HepG2 (cell line): ENCODE measurements around the gene MREG. TPM values are rescaled to one million over a fixed set of nuclear protein-coding genes. Genes with fewer than 3 reads are reported as not detected.

ENCODE experiments used
- ATAC-seq: fragments of 200-7000 bp; cut with Tn5 transposase; 3 replicates; pipeline ENCODE4 v1.9.1; 2020; ENCODE audit warnings: mild to moderate bottlenecking, moderate library complexity
- BruUV-seq: library from RNA; stranded (reverse); fragments of 400-500 nt; replicated peaks from 2 replicates; lab custom pipeline; 2021; lab: Mats Ljungman, UMichigan
- CTCF ChIA-PET: fragments of 300-600 bp; formaldehyde crosslinking; extraction: SDS; loops from one replicate; lab custom pipeline; 2021; ENCODE audit warnings: low total read pairs, inconsistent platforms, low intra/inter-chr PET ratio; lab: Yijun Ruan, JAX
- POLR2A ChIA-PET: fragments of 350-600 bp; sonication (Branson Sonifier 250); formaldehyde crosslinking; loops from one replicate; lab custom pipeline; 2020; ENCODE audit warnings: antibody characterized with exemption, inconsistent platforms; lab: Yijun Ruan, JAX
- DNase-seq: peaks from one replicate; pipeline ENCODE4 v3.0.0-alpha.2; 2015; ENCODE audit warnings: low spot score
- FAIRE-seq: peaks from 3 replicates; lab custom pipeline; 2011; peaks lifted over from hg19 to GRCh38; lab: Jason Lieb, UNC
- H2AFZ ChIP-seq: one replicate; pipeline ENCODE4 v1.6.1; 2011; ENCODE audit warnings: low read length, inconsistent platforms
- H3K27ac ChIP-seq: fragments of 300-600 bp; 3 replicates; pipeline ENCODE4 v1.8.0; 2011; ENCODE audit warnings: mixed run types, mild to moderate bottlenecking, mixed read lengths, low read length, inconsistent platforms; ENCODE audit not compliant: insufficient read depth; ENCODE audit errors: extremely low read length
- H3K27me3 ChIP-seq, 2 experiments: fragments of 200-600 bp in 1 of 2; 2 replicates in 1 of 2; 3 replicates in 1 of 2; pipeline versions ENCODE4 v1.6.0 to v1.8.0; 2011; ENCODE audit warnings: low read length in 2 of 2, mild to moderate bottlenecking in 2 of 2, moderate library complexity in 2 of 2, inconsistent platforms in 1 of 2; ENCODE audit not compliant: insufficient read depth in 2 of 2, control insufficient read depth in 1 of 2
- H3K36me3 ChIP-seq, 2 experiments: fragments of 200-600 bp in 1 of 2; replicated peaks in 1 of 2; 2 replicates in 1 of 2; 3 replicates in 1 of 2; pipeline versions ENCODE4 v1.5.1 to v1.8.0; 2011; ENCODE audit warnings: low read length in 2 of 2, inconsistent platforms in 1 of 2; ENCODE audit not compliant: insufficient read depth in 2 of 2, control insufficient read depth in 1 of 2
- H3K4me1 ChIP-seq: 2 replicates; pipeline ENCODE4 v1.5.1; 2012; ENCODE audit warnings: low read length, inconsistent platforms; ENCODE audit not compliant: insufficient read depth
- H3K4me2 ChIP-seq: 2 replicates; pipeline ENCODE4 v1.6.0; 2011; ENCODE audit warnings: low read depth, low read length, inconsistent platforms
- H3K4me3 ChIP-seq, 3 experiments: fragments of 200-600 bp in 1 of 3; sonication (generic), shearing (Covaris generic) in 1 of 3; replicated peaks in 1 of 3; 2 replicates each; pipeline ENCODE4 v1.5.1; 2011 to 2016; ENCODE audit warnings: low read length in 3 of 3, inconsistent platforms in 2 of 3, low read depth in 2 of 3, mild to moderate bottlenecking in 2 of 3, control low read depth in 1 of 3, mixed read lengths in 1 of 3; ENCODE audit not compliant: insufficient read depth in 1 of 3
- H3K79me2 ChIP-seq: one replicate; pipeline ENCODE4 v1.6.1; 2011; ENCODE audit warnings: low read length, inconsistent platforms; ENCODE audit not compliant: insufficient read depth
- H3K9ac ChIP-seq: 2 replicates; pipeline ENCODE4 v1.6.0; 2011; ENCODE audit warnings: mild to moderate bottlenecking, low read depth, low read length, inconsistent platforms; ENCODE audit not compliant: insufficient read depth
- H3K9me3 ChIP-seq: 2 replicates; pipeline ENCODE4 v1.5.1; 2012; ENCODE audit warnings: mild to moderate bottlenecking, low read length
- H4K20me1 ChIP-seq: 2 replicates; pipeline ENCODE4 v1.6.0; 2011; ENCODE audit warnings: inconsistent platforms, mild to moderate bottlenecking, low read length, moderate library complexity; ENCODE audit not compliant: insufficient read depth
- CC2D1A ChIP-seq: sonication (generic); formaldehyde crosslinking; IDR thresholded peaks from 2 replicates; pipeline ENCODE4 v1.8.1; 2023; ENCODE audit warnings: mild to moderate bottlenecking, missing genetic modification reagents
- CHCHD3 ChIP-seq: sonication (generic); formaldehyde crosslinking; IDR thresholded peaks from 2 replicates; pipeline ENCODE4 v1.8.0; 2022; ENCODE audit warnings: mild to moderate bottlenecking, missing genetic modification reagents, moderate library complexity
- FOXP1 ChIP-seq, 2 experiments: fragments of 450-650 bp in 1 of 2; IDR thresholded peaks; 2 replicates each; pipeline ENCODE4 v1.6.1; 2017 to 2018; ENCODE audit warnings: antibody characterized with exemption in 1 of 2
- SUZ12 ChIP-seq: fragments of 150-350 bp; IDR thresholded peaks from 2 replicates; pipeline ENCODE4 v1.6.1; 2014; ENCODE audit warnings: low read depth, low read length
- UBTF ChIP-seq: sonication (generic); formaldehyde crosslinking; IDR thresholded peaks from 2 replicates; pipeline ENCODE4 v1.4.0; 2020; ENCODE audit warnings: mild to moderate bottlenecking, missing genetic modification reagents
- ZBTB21 ChIP-seq: sonication (generic); formaldehyde crosslinking; IDR thresholded peaks from 2 replicates; pipeline ENCODE4 v1.4.0; 2020; ENCODE audit warnings: missing genetic modification reagents
- ZNF280D ChIP-seq: sonication (generic); formaldehyde crosslinking; IDR thresholded peaks from 2 replicates; pipeline ENCODE4 v1.5.1; 2020; ENCODE audit warnings: mild to moderate bottlenecking, missing genetic modification reagents
- ZNF883 ChIP-seq: sonication (generic); formaldehyde crosslinking; IDR thresholded peaks from 2 replicates; pipeline ENCODE4 v1.5.1; 2020; ENCODE audit warnings: mild to moderate bottlenecking, missing genetic modification reagents; ENCODE audit errors: not compliant biosample characterization
- WGBS: methylation state at CpG from one replicate; pipeline ENCODE4 v1.1.6; 2017; ENCODE audit warnings: low lambda C conversion rate; 5-methylcytosine and 5-hydroxymethylcytosine counted together
- in situ Hi-C: cut with HindIII; loops from 2 replicates; pipeline ENCODE4 v1.10.0; 2017; ENCODE audit warnings: low pct_unique_long_range_greater_than_20kb; ENCODE audit not compliant: extremely low pct_ligation_motif_present
- intact Hi-C: fragments of 100-400 bp; cut with micrococcal nuclease; formaldehyde crosslinking; loops from one replicate; pipeline ENCODE4 v1.10.0; 2022; ENCODE audit not compliant: unreplicated experiment
- polyA plus RNA-seq, 8 experiments: library from polyadenylated mRNA; depleted of rRNA in 3 of 8; stranded (reverse) in 7 of 8; unstranded in 1 of 8; fragments of >200 nt; fragmentation: Illumina TruSeq in 4 of 8; extraction: Trizol in 4 of 8; gene quantifications; 2 replicates each; pipeline versions ENCODE4 v1.2.1 to v1.2.3, GENCODE V29; 2011 to 2016; ENCODE audit warnings: low read depth in 4 of 8, missing spikeins in 1 of 8, mixed read lengths in 1 of 8; ENCODE audit not compliant: insufficient read depth in 1 of 8
- total RNA-seq, 5 experiments: library from RNA; depleted of rRNA; stranded (reverse); fragments of >200 nt; fragmentation: Illumina TruSeq; extraction: Trizol; gene quantifications; 2 replicates each; pipeline ENCODE4 v1.2.3, GENCODE V29; 2016; ENCODE audit warnings: low read depth in 1 of 5

Gene MREG
- total and polyA plus RNA-seq, 2 of the 13 experiments (the other 11 are each of a cell fraction or from before 2014, with no cell fraction given): 7.5 to 23.3 TPM

- H3K27ac ChIP-seq: no peak overlapping the region
- no peak overlapping the region for H3K9ac ChIP-seq
Measured at GRCh38 chr2:215979620-215980019, 33.7 kb downstream of the MREG start.

GRCh38 chr2:215974700-215975429 lies 38.5 kb downstream of the MREG start:
- WGBS: 98% methylated on average over 2 of the region's 2 CpGs
- Histone ChIP-seq H3K27me3 (no peaks in the 10 kb centered on the region), H3K4me1 (peaks cover 12% of the 10 kb centered on the region; the same call in 1 of the 2 replicates), H3K9ac (no peak overlapping the region), H3K79me2 (peaks cover 25% of the 10 kb centered on the region), H3K36me3 (peaks cover 11 to 37% of the 10 kb centered on the region in 2 experiments), H3K4me2 (no peak overlapping the region), H3K9me3 (no peaks in the 10 kb centered on the region), H3K4me3 (no peak overlapping the region), H4K20me1 (no peaks in the 10 kb centered on the region), H3K27ac (no peak overlapping the region), H2AFZ (no peak overlapping the region)
- ChIA-PET CTCF (no interaction called here), POLR2A (no interaction called here)
- BruUV-seq: no TSS peak
- DNase-seq (no peak), ATAC-seq (no peak), FAIRE-seq (no peak)
- in situ Hi-C loops: no loop called here
- intact Hi-C loops: no loop called here
- TF ChIP-seq CC2D1A: no peak
- TF ChIP-seq ZNF280D (CRISPR knock-in tag): no peak
- no peak for TF ChIP-seq ZBTB21 (CRISPR knock-in tag)
- no peak for TF ChIP-seq CHCHD3 (CRISPR knock-in tag)
- no peak for TF ChIP-seq SUZ12
- TF ChIP-seq FOXP1 (IDR thresholded peaks at IDR 0.05): no peak
- TF ChIP-seq FOXP1 (CRISPR knock-in tag; IDR thresholded peaks at IDR 0.05): no peak
- TF ChIP-seq ZNF883: no peak

More at GRCh38 chr2:215979620-215980019, 33.7 kb downstream of the MREG start:
- in situ Hi-C loops: no loop called here
- POLR2A ChIA-PET: no interaction called here
- BruUV-seq: no TSS peak
- H3K9me3 ChIP-seq: no peaks in the 10 kb centered on the region
- WGBS: 77% methylated on average over 2 of the region's 2 CpGs
- peaks cover 19% of the 10 kb centered on the region for H3K79me2 ChIP-seq
- ATAC-seq (no peak), DNase-seq (no peak), FAIRE-seq (no peak)
- peaks cover 36% of the 10 kb centered on the region for H3K4me1 ChIP-seq
- H3K27me3 ChIP-seq: no peaks in the 10 kb centered on the region
- no peaks in the 10 kb centered on the region for H4K20me1 ChIP-seq
- CTCF ChIA-PET: no interaction called here
- H2AFZ ChIP-seq: no peak overlapping the region
- H3K36me3 ChIP-seq: peaks cover 4 to 14% of the 10 kb centered on the region in 2 experiments; a peak in 3 of 5 replicates
- TF ChIP-seq UBTF (CRISPR knock-in tag): no peak
- TF ChIP-seq, all 625 proteins: peak for 0
- intact Hi-C loops: no loop called here
- Histone ChIP-seq H3K4me3 (no peak overlapping the region), H3K4me2 (no peak overlapping the region)
